ENCODE results near the gene SMYD3.
"Not testable (repeated sequence)": the region's sequence is repeated elsewhere in the genome, so short reads cannot be mapped to it uniquely, and the experiment has no call there.

The SMYD3 gene

DNA sequence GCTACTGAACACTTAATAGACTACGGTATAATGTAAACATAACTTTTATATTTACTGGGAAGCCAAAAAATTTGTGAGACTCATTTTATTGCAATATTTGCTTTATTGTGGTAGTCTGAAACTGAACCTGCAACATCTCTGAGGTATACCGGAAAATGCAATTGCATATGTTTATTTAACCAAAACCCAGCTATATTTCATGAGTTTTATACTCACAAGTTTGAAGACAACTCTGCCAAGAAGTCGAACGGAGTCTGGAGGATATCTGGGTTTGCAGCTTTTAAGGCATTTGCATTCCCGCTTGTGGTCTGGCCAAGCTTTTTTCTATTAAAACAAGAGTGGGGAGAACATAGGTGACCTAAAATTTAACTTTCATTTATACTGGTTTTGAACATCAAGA, 171.9 kb downstream of the SMYD3 start:
- peaks cover 20% of the 10 kb centered on the region for H3K36me3 ChIP-seq (ENCODE audit: control insufficient read depth, low read length)
- no peaks in the 10 kb centered on the region for H3K9me3 ChIP-seq (ENCODE audit: control insufficient read depth, insufficient read depth, low read length)
- no peaks in the 10 kb centered on the region for H3K9me2 ChIP-seq (replicated peaks; ENCODE audit: control insufficient read depth, low read length)
- no peaks in the 10 kb centered on the region for H4K20me1 ChIP-seq (ENCODE audit: control insufficient read depth, insufficient read depth, low read depth, low read length)
- H3K4me2 ChIP-seq (ENCODE audit: low read length), result no peak overlapping the region
- H3K4me1 ChIP-seq (ENCODE audit: control insufficient read depth, low read length), result peaks cover 21% of the 10 kb centered on the region
- no peak overlapping the region for H3K27ac ChIP-seq (ENCODE audit: low read depth, low read length)
- no peak overlapping the region for H3K4me3 ChIP-seq (ENCODE audit: low read length)
- H3K79me2 ChIP-seq (ENCODE audit: control insufficient read depth, low read length), result no peaks in the 10 kb centered on the region
- H3K27me3 ChIP-seq (ENCODE audit: control insufficient read depth, low read length), result no peaks in the 10 kb centered on the region
- no peaks in the 10 kb centered on the region for H3F3A ChIP-seq (ENCODE audit: control insufficient read depth, insufficient read depth)
- TF ChIP-seq CTCF (IDR thresholded peaks at IDR 0.05; ENCODE audit: low read depth, low read length, poor library complexity, severe bottlenecking), result no peak
- no peak for TF ChIP-seq EZH2phosphoT487 (IDR thresholded peaks at IDR 0.05; ENCODE audit: borderline replicate concordance, low read length)

DNA sequence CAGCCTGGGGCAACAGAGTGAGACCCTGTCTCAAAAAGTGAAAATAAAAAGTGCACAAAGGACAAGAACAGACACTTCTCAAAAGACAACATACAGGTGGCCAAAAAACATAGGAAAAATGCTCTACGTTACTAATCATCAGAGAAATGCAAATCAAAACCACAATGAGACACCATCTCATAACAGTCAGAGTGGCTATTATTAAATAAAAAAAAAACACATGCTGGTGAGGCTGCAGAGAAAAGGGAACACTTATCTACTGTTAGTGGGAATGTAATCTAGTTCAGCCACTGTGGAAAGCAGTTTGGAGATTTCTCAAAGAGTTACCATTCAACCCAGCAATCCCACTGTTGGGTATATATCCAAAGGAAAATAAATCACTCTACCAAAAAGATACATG, 173.2 kb downstream of the SMYD3 start:
- H3K4me3 ChIP-seq (ENCODE audit: low read length), result peak overlapping the region; percentile 48
- H3K27ac ChIP-seq (ENCODE audit: low read depth, low read length), result peak overlapping the region; percentile 47
- TF ChIP-seq EZH2phosphoT487 (IDR thresholded peaks at IDR 0.05; ENCODE audit: borderline replicate concordance, low read length), result no peak
- TF ChIP-seq CTCF (IDR thresholded peaks at IDR 0.05; ENCODE audit: low read depth, low read length, poor library complexity, severe bottlenecking), result no peak
- no peaks in the 10 kb centered on the region for H3K9me2 ChIP-seq (replicated peaks; ENCODE audit: control insufficient read depth, low read length)
- no peaks in the 10 kb centered on the region for H4K20me1 ChIP-seq (ENCODE audit: control insufficient read depth, insufficient read depth, low read depth, low read length)
- no peaks in the 10 kb centered on the region for H3K27me3 ChIP-seq (ENCODE audit: control insufficient read depth, low read length)
- H3K9me3 ChIP-seq (ENCODE audit: control insufficient read depth, insufficient read depth, low read length), result no peaks in the 10 kb centered on the region
- H3K79me2 ChIP-seq (ENCODE audit: control insufficient read depth, low read length), result no peaks in the 10 kb centered on the region
- H3K4me2 ChIP-seq (ENCODE audit: low read length), result peak overlapping the region; percentile 58
- H3K4me1 ChIP-seq (ENCODE audit: control insufficient read depth, low read length), result peaks cover 25% of the 10 kb centered on the region
- H3F3A ChIP-seq (ENCODE audit: control insufficient read depth, insufficient read depth), result no peaks in the 10 kb centered on the region
- H3K36me3 ChIP-seq (ENCODE audit: control insufficient read depth, low read length), result peaks cover 20% of the 10 kb centered on the region

DNA sequence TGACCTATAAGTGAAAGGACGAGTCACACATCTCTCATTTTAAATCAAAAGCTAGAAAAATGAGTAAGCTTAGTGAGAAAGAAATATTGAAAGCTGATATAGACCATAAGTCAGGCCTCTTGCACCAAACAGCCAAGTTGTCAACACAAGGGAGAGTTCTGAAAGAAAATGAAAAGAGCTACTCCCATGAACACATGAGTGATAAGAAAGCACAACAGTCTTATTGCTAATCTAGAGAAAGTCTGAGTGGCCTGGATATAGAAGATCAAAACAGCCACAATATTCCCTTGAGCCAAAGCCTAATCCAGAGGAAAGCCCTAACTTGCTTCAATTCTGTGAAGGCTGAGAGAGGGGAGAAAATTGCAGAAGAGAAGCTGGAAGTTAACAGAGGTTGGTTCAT, 175.0 kb downstream of the SMYD3 start:
- Histone ChIP-seq H4K20me1 (ENCODE audit: control insufficient read depth, insufficient read depth, low read depth, low read length) (no peaks in the 10 kb centered on the region), H3K36me3 (ENCODE audit: control insufficient read depth, low read length) (peaks cover 20% of the 10 kb centered on the region), H3K4me2 (ENCODE audit: low read length) (no peak overlapping the region), H3K27ac (ENCODE audit: low read depth, low read length) (no peak overlapping the region), H3K9me3 (ENCODE audit: control insufficient read depth, insufficient read depth, low read length) (no peaks in the 10 kb centered on the region), H3K79me2 (ENCODE audit: control insufficient read depth, low read length) (no peaks in the 10 kb centered on the region), H3F3A (ENCODE audit: control insufficient read depth, insufficient read depth) (no peaks in the 10 kb centered on the region), H3K4me1 (ENCODE audit: control insufficient read depth, low read length) (peaks cover 25% of the 10 kb centered on the region), H3K27me3 (ENCODE audit: control insufficient read depth, low read length) (no peaks in the 10 kb centered on the region), H3K4me3 (ENCODE audit: low read length) (no peak overlapping the region), H3K9me2 (replicated peaks; ENCODE audit: control insufficient read depth, low read length) (no peaks in the 10 kb centered on the region)
- TF ChIP-seq CTCF (IDR thresholded peaks at IDR 0.05; ENCODE audit: low read depth, low read length, poor library complexity, severe bottlenecking) (no peak), EZH2phosphoT487 (IDR thresholded peaks at IDR 0.05; ENCODE audit: borderline replicate concordance, low read length) (no peak)

GRCh38 chr1:246329900-246330299, 177.2 kb downstream of the SMYD3 start:
- Histone ChIP-seq H3K27ac (ENCODE audit: low read depth, low read length) (no peak overlapping the region), H3K27me3 (ENCODE audit: control insufficient read depth, low read length) (no peaks in the 10 kb centered on the region), H3K36me3 (ENCODE audit: control insufficient read depth, low read length) (peaks cover 20% of the 10 kb centered on the region), H3K9me3 (ENCODE audit: control insufficient read depth, insufficient read depth, low read length) (no peaks in the 10 kb centered on the region), H3K79me2 (ENCODE audit: control insufficient read depth, low read length) (no peaks in the 10 kb centered on the region), H3F3A (ENCODE audit: control insufficient read depth, insufficient read depth) (peaks cover 6% of the 10 kb centered on the region), H3K4me3 (ENCODE audit: low read length) (no peak overlapping the region), H3K9me2 (replicated peaks; ENCODE audit: control insufficient read depth, low read length) (no peaks in the 10 kb centered on the region), H3K4me2 (ENCODE audit: low read length) (no peak overlapping the region), H4K20me1 (ENCODE audit: control insufficient read depth, insufficient read depth, low read depth, low read length) (no peaks in the 10 kb centered on the region), H3K4me1 (ENCODE audit: control insufficient read depth, low read length) (peaks cover 25% of the 10 kb centered on the region)
- TF ChIP-seq CTCF (IDR thresholded peaks at IDR 0.05; ENCODE audit: low read depth, low read length, poor library complexity, severe bottlenecking) (no peak), EZH2phosphoT487 (IDR thresholded peaks at IDR 0.05; ENCODE audit: borderline replicate concordance, low read length) (no peak)

DNA sequence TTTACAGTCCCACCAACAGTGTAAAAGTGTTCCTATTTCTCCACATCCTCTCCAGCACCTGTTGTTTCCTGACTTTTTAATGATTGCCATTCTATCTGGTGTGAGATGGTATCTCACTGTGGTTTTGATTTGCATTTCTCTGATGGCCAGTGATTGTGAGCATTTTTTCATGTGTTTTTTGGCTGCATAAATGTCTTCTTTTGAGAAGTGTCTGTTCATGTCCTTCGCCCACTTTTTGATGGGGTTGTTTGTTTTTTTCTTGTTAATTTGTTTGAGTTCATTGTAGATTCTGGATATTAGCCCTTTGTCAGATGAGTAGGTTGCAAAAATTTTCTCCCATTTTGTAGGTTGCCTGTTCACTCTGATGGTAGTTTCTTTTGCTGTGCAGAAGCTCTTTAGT, 177.8 kb downstream of the SMYD3 start:
- not testable (repeated sequence) for H3K4me3 ChIP-seq (ENCODE audit: low read length); H3K79me2 ChIP-seq (ENCODE audit: control insufficient read depth, low read length); H3K9me3 ChIP-seq (ENCODE audit: control insufficient read depth, insufficient read depth, low read length)

More for the DNA sequence above, 177.8 kb downstream of the SMYD3 start:
- not testable (repeated sequence) for H3K9me2 ChIP-seq (replicated peaks; ENCODE audit: control insufficient read depth, low read length); H4K20me1 ChIP-seq (ENCODE audit: control insufficient read depth, insufficient read depth, low read depth, low read length); H3K27me3 ChIP-seq (ENCODE audit: control insufficient read depth, low read length); H3F3A ChIP-seq (ENCODE audit: control insufficient read depth, insufficient read depth); H3K27ac ChIP-seq (ENCODE audit: low read depth, low read length); H3K4me2 ChIP-seq (ENCODE audit: low read length)
- H3K4me1 ChIP-seq (ENCODE audit: control insufficient read depth, low read length), result peaks cover 19% of the 10 kb centered on the region
- peaks cover 19% of the 10 kb centered on the region for H3K36me3 ChIP-seq (ENCODE audit: control insufficient read depth, low read length)

All from DOHH2 (cell line).